ENCODE data around the gene ADAP2.

ADAP2 gene

DNA sequence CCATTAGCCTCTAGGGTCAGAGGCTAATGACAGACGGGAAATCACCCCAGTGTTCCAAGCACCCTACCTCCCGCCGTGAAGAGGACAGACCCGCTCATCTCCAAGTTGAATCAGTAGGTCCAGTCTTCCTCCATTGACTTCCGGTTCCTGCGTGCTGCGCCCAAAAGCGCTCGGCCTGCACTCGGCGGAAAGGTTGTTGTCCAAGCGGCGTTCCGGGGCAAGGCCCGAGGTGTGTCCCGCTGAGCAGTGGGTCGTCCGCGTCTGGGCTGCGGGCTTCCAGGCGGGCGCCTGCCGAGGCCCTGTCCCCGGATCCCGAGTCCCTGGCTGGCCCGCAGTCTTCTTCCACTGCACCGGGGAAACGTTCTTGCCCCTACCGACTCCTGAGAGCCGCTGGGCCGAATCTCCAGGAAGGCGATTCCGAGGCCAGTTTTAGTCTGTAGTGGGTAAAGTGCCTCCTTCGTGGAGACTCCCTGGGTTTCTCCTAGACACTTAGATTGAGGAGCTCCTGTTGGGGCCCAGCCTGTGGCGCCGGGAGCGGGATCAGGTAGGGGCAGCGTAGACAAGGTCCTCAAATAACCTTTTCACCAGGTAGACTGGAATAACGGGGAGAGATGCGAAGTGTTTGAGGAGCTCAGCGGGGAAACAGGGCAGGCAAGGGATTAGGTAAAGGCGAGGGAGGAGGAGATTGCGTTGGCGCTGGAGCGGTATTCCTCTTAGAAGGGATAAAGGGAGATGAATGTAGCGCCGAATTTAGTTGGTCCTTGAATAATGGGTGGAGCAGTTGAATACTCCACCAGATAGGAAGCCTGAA is 15.4 kb upstream of the ADAP2 start, which contains the start of gene TEFM (continued):
- TF ChIP-seq SALL2 (tag by site-specific recombination; IDR thresholded peaks at IDR 0.05; ENCODE audit: borderline replicate concordance) = peak; percentile 66; the same call in 1 of the 2 replicates
- TF ChIP-seq ZNF266 (tag by site-specific recombination; IDR thresholded peaks at IDR 0.05; ENCODE audit: low read depth) = no peak
- TF ChIP-seq ZNF184 (tag by site-specific recombination; IDR thresholded peaks at IDR 0.05) = peak; percentile 72; the same call in 1 of the 2 replicates
- TF ChIP-seq, protein P1, sequence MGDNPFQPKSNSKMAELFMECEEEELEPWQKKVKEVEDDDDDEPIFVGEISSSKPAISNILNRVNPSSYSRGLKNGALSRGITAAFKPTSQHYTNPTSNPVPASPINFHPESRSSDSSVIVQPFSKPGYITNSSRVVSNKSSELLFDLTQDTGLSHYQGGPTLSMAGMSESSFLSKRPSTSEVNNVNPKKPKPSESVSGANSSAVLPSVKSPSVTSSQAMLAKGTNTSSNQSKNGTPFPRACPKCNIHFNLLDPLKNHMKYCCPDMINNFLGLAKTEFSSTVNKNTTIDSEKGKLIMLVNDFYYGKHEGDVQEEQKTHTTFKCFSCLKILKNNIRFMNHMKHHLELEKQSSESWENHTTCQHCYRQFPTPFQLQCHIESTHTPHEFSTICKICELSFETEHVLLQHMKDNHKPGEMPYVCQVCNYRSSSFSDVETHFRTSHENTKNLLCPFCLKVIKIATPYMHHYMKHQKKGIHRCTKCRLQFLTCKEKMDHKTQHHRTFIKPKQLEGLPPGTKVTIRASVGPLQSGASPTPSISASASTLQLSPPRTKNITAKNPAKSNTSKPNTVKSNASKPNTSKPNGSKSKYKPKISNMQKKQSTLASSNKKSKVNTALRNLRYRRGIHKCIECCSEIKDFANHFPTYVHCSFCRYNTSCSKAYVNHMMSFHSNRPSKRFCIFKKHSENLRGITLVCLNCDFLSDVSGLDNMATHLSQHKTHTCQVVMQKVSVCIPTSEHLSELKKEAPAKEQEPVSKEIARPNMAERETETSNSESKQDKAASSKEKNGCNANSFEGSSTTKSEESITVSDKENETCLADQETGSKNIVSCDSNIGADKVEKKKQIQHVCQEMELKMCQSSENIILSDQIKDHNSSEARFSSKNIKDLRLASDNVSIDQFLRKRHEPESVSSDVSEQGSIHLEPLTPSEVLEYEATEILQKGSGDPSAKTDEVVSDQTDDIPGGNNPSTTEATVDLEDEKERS (tag by site-specific recombination; IDR thresholded peaks at IDR 0.05) = peak; percentile 79; the same call in 1 of the 2 replicates
- no peak for TF ChIP-seq ZNF677 (tag by site-specific recombination; IDR thresholded peaks at IDR 0.05)
- peak; percentile 71 for TF ChIP-seq IKZF3 (tag by site-specific recombination; IDR thresholded peaks at IDR 0.05)
- TF ChIP-seq, protein P2, sequence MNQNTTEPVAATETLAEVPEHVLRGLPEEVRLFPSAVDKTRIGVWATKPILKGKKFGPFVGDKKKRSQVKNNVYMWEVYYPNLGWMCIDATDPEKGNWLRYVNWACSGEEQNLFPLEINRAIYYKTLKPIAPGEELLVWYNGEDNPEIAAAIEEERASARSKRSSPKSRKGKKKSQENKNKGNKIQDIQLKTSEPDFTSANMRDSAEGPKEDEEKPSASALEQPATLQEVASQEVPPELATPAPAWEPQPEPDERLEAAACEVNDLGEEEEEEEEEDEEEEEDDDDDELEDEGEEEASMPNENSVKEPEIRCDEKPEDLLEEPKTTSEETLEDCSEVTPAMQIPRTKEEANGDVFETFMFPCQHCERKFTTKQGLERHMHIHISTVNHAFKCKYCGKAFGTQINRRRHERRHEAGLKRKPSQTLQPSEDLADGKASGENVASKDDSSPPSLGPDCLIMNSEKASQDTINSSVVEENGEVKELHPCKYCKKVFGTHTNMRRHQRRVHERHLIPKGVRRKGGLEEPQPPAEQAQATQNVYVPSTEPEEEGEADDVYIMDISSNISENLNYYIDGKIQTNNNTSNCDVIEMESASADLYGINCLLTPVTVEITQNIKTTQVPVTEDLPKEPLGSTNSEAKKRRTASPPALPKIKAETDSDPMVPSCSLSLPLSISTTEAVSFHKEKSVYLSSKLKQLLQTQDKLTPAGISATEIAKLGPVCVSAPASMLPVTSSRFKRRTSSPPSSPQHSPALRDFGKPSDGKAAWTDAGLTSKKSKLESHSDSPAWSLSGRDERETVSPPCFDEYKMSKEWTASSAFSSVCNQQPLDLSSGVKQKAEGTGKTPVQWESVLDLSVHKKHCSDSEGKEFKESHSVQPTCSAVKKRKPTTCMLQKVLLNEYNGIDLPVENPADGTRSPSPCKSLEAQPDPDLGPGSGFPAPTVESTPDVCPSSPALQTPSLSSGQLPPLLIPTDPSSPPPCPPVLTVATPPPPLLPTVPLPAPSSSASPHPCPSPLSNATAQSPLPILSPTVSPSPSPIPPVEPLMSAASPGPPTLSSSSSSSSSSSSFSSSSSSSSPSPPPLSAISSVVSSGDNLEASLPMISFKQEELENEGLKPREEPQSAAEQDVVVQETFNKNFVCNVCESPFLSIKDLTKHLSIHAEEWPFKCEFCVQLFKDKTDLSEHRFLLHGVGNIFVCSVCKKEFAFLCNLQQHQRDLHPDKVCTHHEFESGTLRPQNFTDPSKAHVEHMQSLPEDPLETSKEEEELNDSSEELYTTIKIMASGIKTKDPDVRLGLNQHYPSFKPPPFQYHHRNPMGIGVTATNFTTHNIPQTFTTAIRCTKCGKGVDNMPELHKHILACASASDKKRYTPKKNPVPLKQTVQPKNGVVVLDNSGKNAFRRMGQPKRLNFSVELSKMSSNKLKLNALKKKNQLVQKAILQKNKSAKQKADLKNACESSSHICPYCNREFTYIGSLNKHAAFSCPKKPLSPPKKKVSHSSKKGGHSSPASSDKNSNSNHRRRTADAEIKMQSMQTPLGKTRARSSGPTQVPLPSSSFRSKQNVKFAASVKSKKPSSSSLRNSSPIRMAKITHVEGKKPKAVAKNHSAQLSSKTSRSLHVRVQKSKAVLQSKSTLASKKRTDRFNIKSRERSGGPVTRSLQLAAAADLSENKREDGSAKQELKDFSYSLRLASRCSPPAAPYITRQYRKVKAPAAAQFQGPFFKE (tag by site-specific recombination; IDR thresholded peaks at IDR 0.05; ENCODE audit: borderline replicate concordance) = no peak
- peak; percentile 93 for TF ChIP-seq ZFP69B (tag by site-specific recombination; IDR thresholded peaks at IDR 0.05)
- no peak for TF ChIP-seq ZNF830 (tag by site-specific recombination; IDR thresholded peaks at IDR 0.05; ENCODE audit: low read depth)
- TF ChIP-seq ZNF175 (tag by site-specific recombination; IDR thresholded peaks at IDR 0.05) = no peak
- peak; percentile 98 for TF ChIP-seq GLI4 (tag by site-specific recombination; IDR thresholded peaks at IDR 0.05)
- peak; percentile 26 for TF ChIP-seq ZNF529 (tag by site-specific recombination; IDR thresholded peaks at IDR 0.05; ENCODE audit: insufficient replicate concordance)
- no peak for TF ChIP-seq ZNF670 (tag by site-specific recombination; IDR thresholded peaks at IDR 0.05; ENCODE audit: low read depth)
- TF ChIP-seq ZNF843 (tag by site-specific recombination; IDR thresholded peaks at IDR 0.05) = peak; percentile 74
- TF ChIP-seq ZSCAN23 (tag by site-specific recombination; IDR thresholded peaks at IDR 0.05) = peak; percentile 83
- TF ChIP-seq ZNF426 (tag by site-specific recombination; IDR thresholded peaks at IDR 0.05) = no peak
- peak; percentile 71 for TF ChIP-seq KLF10 (tag by site-specific recombination; IDR thresholded peaks at IDR 0.05)
- TF ChIP-seq ZNF23 (tag by site-specific recombination; IDR thresholded peaks at IDR 0.05; ENCODE audit: borderline replicate concordance) = no peak
- TF ChIP-seq MZF1 (tag by site-specific recombination; IDR thresholded peaks at IDR 0.05; ENCODE audit: borderline replicate concordance) = no peak
- TF ChIP-seq ZNF138 (tag by site-specific recombination; IDR thresholded peaks at IDR 0.05; ENCODE audit: borderline replicate concordance) = no peak
- peak; percentile 84 for TF ChIP-seq ZNF610 (tag by site-specific recombination; IDR thresholded peaks at IDR 0.05; ENCODE audit: borderline replicate concordance)
- peak; percentile 100 for TF ChIP-seq ZFP37 (tag by site-specific recombination; IDR thresholded peaks at IDR 0.05)
- no peak for TF ChIP-seq ZNF776 (tag by site-specific recombination; IDR thresholded peaks at IDR 0.05; ENCODE audit: borderline replicate concordance)
- TF ChIP-seq, protein P3, sequence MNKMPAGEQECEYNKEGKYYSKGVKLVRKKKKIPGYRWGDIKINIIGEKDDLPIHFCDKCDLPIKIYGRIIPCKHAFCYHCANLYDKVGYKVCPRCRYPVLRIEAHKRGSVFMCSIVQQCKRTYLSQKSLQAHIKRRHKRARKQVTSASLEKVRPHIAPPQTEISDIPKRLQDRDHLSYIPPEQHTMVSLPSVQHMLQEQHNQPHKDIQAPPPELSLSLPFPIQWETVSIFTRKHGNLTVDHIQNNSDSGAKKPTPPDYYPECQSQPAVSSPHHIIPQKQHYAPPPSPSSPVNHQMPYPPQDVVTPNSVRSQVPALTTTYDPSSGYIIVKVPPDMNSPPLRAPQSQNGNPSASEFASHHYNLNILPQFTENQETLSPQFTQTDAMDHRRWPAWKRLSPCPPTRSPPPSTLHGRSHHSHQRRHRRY (tag by site-specific recombination; IDR thresholded peaks at IDR 0.05) = no peak
- TF ChIP-seq, protein P4, sequence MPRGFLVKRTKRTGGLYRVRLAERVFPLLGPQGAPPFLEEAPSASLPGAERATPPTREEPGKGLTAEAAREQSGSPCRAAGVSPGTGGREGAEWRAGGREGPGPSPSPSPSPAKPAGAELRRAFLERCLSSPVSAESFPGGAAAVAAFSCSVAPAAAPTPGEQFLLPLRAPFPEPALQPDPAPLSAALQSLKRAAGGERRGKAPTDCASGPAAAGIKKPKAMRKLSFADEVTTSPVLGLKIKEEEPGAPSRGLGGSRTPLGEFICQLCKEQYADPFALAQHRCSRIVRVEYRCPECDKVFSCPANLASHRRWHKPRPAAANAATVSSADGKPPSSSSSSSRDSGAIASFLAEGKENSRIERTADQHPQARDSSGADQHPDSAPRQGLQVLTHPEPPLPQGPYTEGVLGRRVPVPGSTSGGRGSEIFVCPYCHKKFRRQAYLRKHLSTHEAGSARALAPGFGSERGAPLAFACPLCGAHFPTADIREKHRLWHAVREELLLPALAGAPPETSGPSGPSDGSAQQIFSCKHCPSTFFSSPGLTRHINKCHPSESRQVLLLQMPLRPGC (tag by site-specific recombination; IDR thresholded peaks at IDR 0.05) = peak; percentile 89
